ENCODE results near the gene BEST3.

The BEST3 gene

GRCh38 chr12:69649529-69649928 is 49.6 kb downstream of the BEST3 start:
- Histone ChIP-seq H3K4me3 (no peak overlapping the region), H3K9me3 (ENCODE audit: low read depth, low read length) (no peaks in the 10 kb centered on the region), H3K36me3 (ENCODE audit: insufficient read depth, low read length) (no peaks in the 10 kb centered on the region), H3K27ac (no peak overlapping the region), H3K9ac (ENCODE audit: insufficient read length) (no peak overlapping the region)
- no peak for TF ChIP-seq FOXP2 (optimal IDR thresholded peaks at IDR 0.05; ENCODE audit: control extremely low read depth, extremely low read length, insufficient read depth)
- TF ChIP-seq EZH2 (IDR thresholded peaks at IDR 0.05): no peak
- no peak for TF ChIP-seq POLR2AphosphoS5 (IDR thresholded peaks at IDR 0.05; ENCODE audit: borderline replicate concordance, low read depth, low read length)
- no peak for DNase-seq (ENCODE audit: low read depth, low spot score)

DNA sequence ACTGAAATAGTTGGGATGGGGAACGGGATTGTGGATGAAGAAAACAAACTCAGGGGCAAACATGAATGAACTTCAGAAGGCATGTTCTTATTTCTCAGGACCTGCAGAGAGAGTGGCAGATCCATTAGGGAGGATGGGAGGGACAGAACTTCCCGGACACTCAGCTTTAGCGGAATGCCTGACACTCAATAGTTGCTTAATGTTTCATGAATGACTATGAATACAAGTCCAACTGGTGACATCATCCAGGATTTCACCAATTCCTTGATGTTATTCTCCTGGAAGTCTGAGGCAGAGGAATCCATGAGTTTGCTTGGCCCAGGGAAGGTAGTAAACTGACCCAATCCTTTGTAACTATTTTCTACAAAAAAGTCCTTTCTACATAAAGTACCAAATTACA is 50.6 kb downstream of the BEST3 start:
- H3K27ac ChIP-seq: no peak overlapping the region
- DNase-seq (ENCODE audit: low read depth, low spot score): no peak
- no peak for TF ChIP-seq FOXP2 (optimal IDR thresholded peaks at IDR 0.05; ENCODE audit: control extremely low read depth, extremely low read length, insufficient read depth)
- no peak for TF ChIP-seq POLR2AphosphoS5 (IDR thresholded peaks at IDR 0.05; ENCODE audit: borderline replicate concordance, low read depth, low read length)
- no peak for TF ChIP-seq EZH2 (IDR thresholded peaks at IDR 0.05)

GRCh38 chr12:69647178-69647577 is 51.9 kb downstream of the BEST3 start:
- H3K4me3 ChIP-seq: no peak overlapping the region
- no peak overlapping the region for H3K9ac ChIP-seq (ENCODE audit: insufficient read length)
- H3K9me3 ChIP-seq (ENCODE audit: low read depth, low read length): no peaks in the 10 kb centered on the region
- DNase-seq (ENCODE audit: low read depth, low spot score): no peak
- H3K27ac ChIP-seq: no peak overlapping the region
- no peaks in the 10 kb centered on the region for H3K36me3 ChIP-seq (ENCODE audit: insufficient read depth, low read length)
- TF ChIP-seq EZH2 (IDR thresholded peaks at IDR 0.05) (no peak), FOXP2 (optimal IDR thresholded peaks at IDR 0.05; ENCODE audit: control extremely low read depth, extremely low read length, insufficient read depth) (no peak), POLR2AphosphoS5 (IDR thresholded peaks at IDR 0.05; ENCODE audit: borderline replicate concordance, low read depth, low read length) (no peak)

More for the DNA sequence above, 50.6 kb downstream of the BEST3 start:
- no peak overlapping the region for H3K9ac ChIP-seq (ENCODE audit: insufficient read length)
- no peak overlapping the region for H3K4me3 ChIP-seq
- no peaks in the 10 kb centered on the region for H3K36me3 ChIP-seq (ENCODE audit: insufficient read depth, low read length)
- no peaks in the 10 kb centered on the region for H3K9me3 ChIP-seq (ENCODE audit: low read depth, low read length)

DNA sequence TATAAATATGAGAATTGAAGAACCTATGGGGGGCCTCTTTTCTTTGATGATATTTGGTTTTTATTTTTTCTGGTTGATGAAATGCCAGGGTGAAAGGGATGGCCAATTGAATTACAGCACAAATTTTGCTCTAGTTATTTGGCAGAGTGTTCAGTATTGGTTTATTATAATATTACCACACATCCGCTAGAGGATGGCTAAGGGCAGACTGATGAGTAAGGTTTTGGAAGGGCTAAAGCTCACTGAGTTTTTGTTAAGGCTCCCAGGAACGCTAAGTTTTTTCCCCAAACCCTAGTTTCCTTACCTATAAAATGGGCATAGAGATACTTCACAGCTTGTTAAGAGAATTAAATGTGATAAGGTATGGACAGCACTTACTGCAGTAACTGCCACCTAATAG is 54.1 kb downstream of the BEST3 start:
- DNase-seq (ENCODE audit: low read depth, low spot score): no peak
- H3K9me3 ChIP-seq (ENCODE audit: low read depth, low read length): no peaks in the 10 kb centered on the region
- TF ChIP-seq POLR2AphosphoS5 (IDR thresholded peaks at IDR 0.05; ENCODE audit: borderline replicate concordance, low read depth, low read length): no peak
- TF ChIP-seq FOXP2 (optimal IDR thresholded peaks at IDR 0.05; ENCODE audit: control extremely low read depth, extremely low read length, insufficient read depth): no peak
- H3K9ac ChIP-seq (ENCODE audit: insufficient read length): no peak overlapping the region
- H3K4me3 ChIP-seq: no peak overlapping the region
- H3K36me3 ChIP-seq (ENCODE audit: insufficient read depth, low read length): no peaks in the 10 kb centered on the region
- no peak overlapping the region for H3K27ac ChIP-seq

GRCh38 chr12:69644511-69644910 is 54.6 kb downstream of the BEST3 start:
- no peak for TF ChIP-seq EZH2 (IDR thresholded peaks at IDR 0.05)
- TF ChIP-seq POLR2AphosphoS5 (IDR thresholded peaks at IDR 0.05; ENCODE audit: borderline replicate concordance, low read depth, low read length): no peak
- no peak for TF ChIP-seq FOXP2 (optimal IDR thresholded peaks at IDR 0.05; ENCODE audit: control extremely low read depth, extremely low read length, insufficient read depth)
- Histone ChIP-seq H3K4me3 (no peak overlapping the region), H3K9ac (ENCODE audit: insufficient read length) (no peak overlapping the region), H3K9me3 (ENCODE audit: low read depth, low read length) (no peaks in the 10 kb centered on the region), H3K36me3 (ENCODE audit: insufficient read depth, low read length) (no peaks in the 10 kb centered on the region), H3K27ac (no peak overlapping the region)
- no peak for DNase-seq (ENCODE audit: low read depth, low spot score)

- Histone ChIP-seq H3K9me3 (ENCODE audit: low read depth, low read length) (no peaks in the 10 kb centered on the region), H3K36me3 (ENCODE audit: insufficient read depth, low read length) (no peaks in the 10 kb centered on the region), H3K4me3 (no peak overlapping the region), H3K9ac (ENCODE audit: insufficient read length) (no peak overlapping the region), H3K27ac (no peak overlapping the region)
- no peak for TF ChIP-seq EZH2 (IDR thresholded peaks at IDR 0.05)
- TF ChIP-seq POLR2AphosphoS5 (IDR thresholded peaks at IDR 0.05; ENCODE audit: borderline replicate concordance, low read depth, low read length): no peak
- no peak for TF ChIP-seq FOXP2 (optimal IDR thresholded peaks at IDR 0.05; ENCODE audit: control extremely low read depth, extremely low read length, insufficient read depth)
- DNase-seq (ENCODE audit: low read depth, low spot score): no peak
These were observed 56.6 kb downstream of the BEST3 start for GRCh38 chr12:69642531-69642930.

GRCh38 chr12:69641546-69641945 is 57.6 kb downstream of the BEST3 start:
- DNase-seq (ENCODE audit: low read depth, low spot score): no peak
- no peak overlapping the region for H3K4me3 ChIP-seq
- TF ChIP-seq POLR2AphosphoS5 (IDR thresholded peaks at IDR 0.05; ENCODE audit: borderline replicate concordance, low read depth, low read length): no peak
- TF ChIP-seq FOXP2 (optimal IDR thresholded peaks at IDR 0.05; ENCODE audit: control extremely low read depth, extremely low read length, insufficient read depth): no peak
- TF ChIP-seq EZH2 (IDR thresholded peaks at IDR 0.05): no peak
- no peaks in the 10 kb centered on the region for H3K9me3 ChIP-seq (ENCODE audit: low read depth, low read length)
- H3K27ac ChIP-seq: no peak overlapping the region
- no peak overlapping the region for H3K9ac ChIP-seq (ENCODE audit: insufficient read length)
- H3K36me3 ChIP-seq (ENCODE audit: insufficient read depth, low read length): no peaks in the 10 kb centered on the region

GRCh38 chr12:69639400-69640016 is 59.6 kb downstream of the BEST3 start:
- H3K4me3 ChIP-seq: no peak overlapping the region
- H3K36me3 ChIP-seq (ENCODE audit: insufficient read depth, low read length): no peaks in the 10 kb centered on the region
- no peak overlapping the region for H3K27ac ChIP-seq
- DNase-seq (ENCODE audit: low read depth, low spot score): no peak
- H3K9me3 ChIP-seq (ENCODE audit: low read depth, low read length): no peaks in the 10 kb centered on the region
- no peak overlapping the region for H3K9ac ChIP-seq (ENCODE audit: insufficient read length)
- no peak for TF ChIP-seq POLR2AphosphoS5 (IDR thresholded peaks at IDR 0.05; ENCODE audit: borderline replicate concordance, low read depth, low read length)
- no peak for TF ChIP-seq FOXP2 (optimal IDR thresholded peaks at IDR 0.05; ENCODE audit: control extremely low read depth, extremely low read length, insufficient read depth)
- TF ChIP-seq EZH2 (IDR thresholded peaks at IDR 0.05): no peak

DNA sequence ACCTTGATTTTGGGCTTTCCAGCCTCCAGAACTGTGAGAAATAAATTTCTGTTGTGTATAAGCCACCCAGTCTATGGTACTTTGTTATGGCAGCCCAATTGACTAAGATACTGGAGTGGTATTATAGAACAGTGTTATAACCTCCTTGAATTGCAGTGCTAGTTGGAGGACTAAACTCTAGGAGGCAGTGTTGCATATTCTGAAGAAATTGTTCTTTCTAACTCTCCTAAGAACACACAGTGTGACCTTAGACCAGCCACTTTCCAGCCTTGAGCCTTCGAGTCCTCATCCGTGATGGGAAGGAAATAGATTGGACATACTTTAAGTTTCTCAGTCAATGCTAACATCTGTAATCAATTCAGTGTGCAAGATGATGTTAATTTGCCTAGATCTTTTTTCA is 66.0 kb downstream of the BEST3 start:
- Histone ChIP-seq H3K36me3 (ENCODE audit: insufficient read depth, low read length) (no peaks in the 10 kb centered on the region), H3K27ac (peak overlapping the region; percentile 90), H3K9me3 (ENCODE audit: low read depth, low read length) (no peaks in the 10 kb centered on the region), H3K9ac (ENCODE audit: insufficient read length) (no peak overlapping the region), H3K4me3 (no peak overlapping the region)
- no peak for TF ChIP-seq FOXP2 (optimal IDR thresholded peaks at IDR 0.05; ENCODE audit: control extremely low read depth, extremely low read length, insufficient read depth)
- no peak for TF ChIP-seq POLR2AphosphoS5 (IDR thresholded peaks at IDR 0.05; ENCODE audit: borderline replicate concordance, low read depth, low read length)
- no peak for TF ChIP-seq EZH2 (IDR thresholded peaks at IDR 0.05)
- no peak for DNase-seq (ENCODE audit: low read depth, low spot score)

Data from SK-N-MC (cell line).